Loucy (cell line): ENCODE measurements around the gene ARHGDIA.

ENCODE experiments used
- H2AFZ ChIP-seq: fragments of 200-600 bp; sonication (generic); 2 replicates; pipeline ENCODE4 v1.6.0; 2016; ENCODE audit warnings: antibody characterized with exemption, mild to moderate bottlenecking, low read length, moderate library complexity
- H3F3A ChIP-seq: fragments of 200-600 bp; 2 replicates; pipeline ENCODE4 v1.6.0; 2016; ENCODE audit warnings: antibody characterized with exemption, low read depth, mild to moderate bottlenecking
- H3K27me3 ChIP-seq: fragments of 200-600 bp; sonication (generic); 2 replicates; pipeline ENCODE4 v1.6.1; 2014; ENCODE audit warnings: low read length, mild to moderate bottlenecking; ENCODE audit not compliant: insufficient read depth, poor library complexity, severe bottlenecking
- H3K36me3 ChIP-seq: fragments of 200-600 bp; sonication (generic); 2 replicates; pipeline ENCODE4 v1.6.1; 2016; ENCODE audit warnings: low read length; ENCODE audit not compliant: insufficient read depth
- H3K4me1 ChIP-seq: fragments of 200-600 bp; sonication (generic); 2 replicates; pipeline ENCODE4 v1.5.1; 2014; ENCODE audit warnings: low read length, mild to moderate bottlenecking; ENCODE audit not compliant: insufficient read depth, poor library complexity, severe bottlenecking
- H3K4me2 ChIP-seq: fragments of 200-600 bp; sonication (generic); 2 replicates; pipeline ENCODE4 v1.6.0; 2014; ENCODE audit warnings: antibody characterized with exemption, low read length, low read depth, mild to moderate bottlenecking; ENCODE audit not compliant: poor library complexity, severe bottlenecking
- H3K4me3 ChIP-seq: fragments of 200-600 bp; sonication (generic); 2 replicates; pipeline ENCODE4 v1.5.1; 2014; ENCODE audit warnings: low read length, mild to moderate bottlenecking, mixed read lengths; ENCODE audit not compliant: poor library complexity, severe bottlenecking
- H3K79me2 ChIP-seq: fragments of 200-600 bp; sonication (generic); 2 replicates; pipeline ENCODE4 v1.6.1; 2014; ENCODE audit warnings: low read length; ENCODE audit not compliant: insufficient read depth
- H3K9ac ChIP-seq: fragments of 200-600 bp; sonication (generic); 2 replicates; pipeline ENCODE4 v1.6.0; 2014; ENCODE audit warnings: mild to moderate bottlenecking, low read depth, low read length, moderate library complexity; ENCODE audit not compliant: poor library complexity, severe bottlenecking
- H3K9me2 ChIP-seq: fragments of 200-600 bp; sonication (generic); replicated peaks from 2 replicates; pipeline ENCODE4 v1.6.1; 2016; ENCODE audit warnings: low read depth, low read length, mixed read lengths
- H3K9me3 ChIP-seq: fragments of 200-600 bp; sonication (generic); 2 replicates; pipeline ENCODE4 v1.6.1; 2014; ENCODE audit warnings: mild to moderate bottlenecking, antibody characterized with exemption, low read length, low read depth; ENCODE audit not compliant: insufficient read depth
- H4K20me1 ChIP-seq: fragments of 200-600 bp; sonication (generic); 2 replicates; pipeline ENCODE4 v1.6.0; 2014; ENCODE audit warnings: antibody characterized with exemption, low read length, mild to moderate bottlenecking; ENCODE audit not compliant: insufficient read depth, poor library complexity, severe bottlenecking
- EZH2phosphoT487 ChIP-seq: fragments of 200-600 bp; IDR thresholded peaks from 2 replicates; pipeline ENCODE4 v1.6.1; 2018; ENCODE audit warnings: antibody characterized with exemption, mild to moderate bottlenecking, moderate library complexity, borderline replicate concordance
- TF ChIP-seq, protein P1 (sequence below): fragments of 200-600 bp; sonication (generic); conservative IDR thresholded peaks from 2 replicates; pipeline ENCODE4 v1.5.1; 2014; ENCODE audit warnings: mild to moderate bottlenecking, antibody characterized with exemption, low read length

The ARHGDIA gene

DNA sequence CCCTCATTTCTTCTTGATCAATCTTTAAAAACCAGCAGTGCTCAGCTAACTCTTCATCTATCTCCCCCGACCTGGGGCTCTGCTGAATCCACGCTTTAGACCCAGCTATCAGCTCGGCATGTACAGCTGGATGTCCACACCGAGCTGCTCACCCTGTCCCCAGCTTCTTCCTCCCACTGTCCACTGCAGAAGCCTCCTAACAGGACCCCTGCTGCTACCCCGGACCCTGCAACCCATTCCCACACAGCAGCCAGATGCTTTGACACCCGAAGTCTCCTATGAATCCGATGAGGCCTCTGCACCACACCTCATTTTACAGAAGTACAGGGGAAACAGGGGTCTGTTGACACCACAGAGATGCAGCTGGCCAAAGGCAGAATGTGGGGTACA lies 53.4 kb downstream of the ARHGDIA start:
- Histone ChIP-seq H3K4me3 (no peak overlapping the region), H3K9me2 (no peaks in the 10 kb centered on the region), H3K79me2 (no peaks in the 10 kb centered on the region), H3K9ac (no peak overlapping the region), H3K4me2 (no peak overlapping the region), H3K9me3 (no peaks in the 10 kb centered on the region), H2AFZ (no peak overlapping the region), H3K27me3 (no peaks in the 10 kb centered on the region), H3K36me3 (no peaks in the 10 kb centered on the region), H4K20me1 (no peaks in the 10 kb centered on the region), H3F3A (no peaks in the 10 kb centered on the region), H3K4me1 (no peaks in the 10 kb centered on the region)
- TF ChIP-seq, protein P1, sequence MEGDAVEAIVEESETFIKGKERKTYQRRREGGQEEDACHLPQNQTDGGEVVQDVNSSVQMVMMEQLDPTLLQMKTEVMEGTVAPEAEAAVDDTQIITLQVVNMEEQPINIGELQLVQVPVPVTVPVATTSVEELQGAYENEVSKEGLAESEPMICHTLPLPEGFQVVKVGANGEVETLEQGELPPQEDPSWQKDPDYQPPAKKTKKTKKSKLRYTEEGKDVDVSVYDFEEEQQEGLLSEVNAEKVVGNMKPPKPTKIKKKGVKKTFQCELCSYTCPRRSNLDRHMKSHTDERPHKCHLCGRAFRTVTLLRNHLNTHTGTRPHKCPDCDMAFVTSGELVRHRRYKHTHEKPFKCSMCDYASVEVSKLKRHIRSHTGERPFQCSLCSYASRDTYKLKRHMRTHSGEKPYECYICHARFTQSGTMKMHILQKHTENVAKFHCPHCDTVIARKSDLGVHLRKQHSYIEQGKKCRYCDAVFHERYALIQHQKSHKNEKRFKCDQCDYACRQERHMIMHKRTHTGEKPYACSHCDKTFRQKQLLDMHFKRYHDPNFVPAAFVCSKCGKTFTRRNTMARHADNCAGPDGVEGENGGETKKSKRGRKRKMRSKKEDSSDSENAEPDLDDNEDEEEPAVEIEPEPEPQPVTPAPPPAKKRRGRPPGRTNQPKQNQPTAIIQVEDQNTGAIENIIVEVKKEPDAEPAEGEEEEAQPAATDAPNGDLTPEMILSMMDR, result no peak
- no peak for TF ChIP-seq EZH2phosphoT487
